Stimulated activated naive CD4-positive, alpha-beta T cell treated with Interleukin-2 at 50 U/mL for 16 hours (primary cell): ENCODE data around the gene SWI5.

ENCODE experiments used
- DNase-seq: peaks from one replicate; lab custom pipeline; 2025; lab: John Stamatoyannopoulos, UW

The SWI5 gene

GRCh38 chr9:128321343-128321742 is 45.3 kb downstream of the SWI5 start:
- no peak for DNase-seq

- no peak for DNase-seq
Measured at GRCh38 chr9:128321879-128322403, 45.9 kb downstream of the SWI5 start.

- peak; percentile 93 for DNase-seq
Measured at GRCh38 chr9:128322404-128323211, 46.5 kb downstream of the SWI5 start, which contains the start of the genes COQ4 and TRUB2. Gene COQ4, plus strand, starts transcription at chr9:128322839. Its CDS starts 20 bp downstream, at chr9:128322859. Gene TRUB2, minus strand, starts transcription at chr9:128322447. Its CDS starts 39 bp downstream, at chr9:128322408.

GRCh38 chr9:128323212-128323730 is 47.2 kb downstream of the SWI5 start:
- DNase-seq = no peak

GRCh38 chr9:128323791-128324190 is 47.7 kb downstream of the SWI5 start:
- no peak for DNase-seq

- no peak for DNase-seq
Measured at GRCh38 chr9:128324401-128324800, 48.3 kb downstream of the SWI5 start.

GRCh38 chr9:128325629-128326028 is 49.6 kb downstream of the SWI5 start:
- DNase-seq = no peak

GRCh38 chr9:128333451-128333869 is 57.4 kb downstream of the SWI5 start:
- DNase-seq = no peak

GRCh38 chr9:128335161-128335560 is 59.1 kb downstream of the SWI5 start:
- no peak for DNase-seq

GRCh38 chr9:128335914-128336313 is 59.8 kb downstream of the SWI5 start:
- no peak for DNase-seq

GRCh38 chr9:128337936-128338335 is 61.9 kb downstream of the SWI5 start:
- DNase-seq = no peak
